NCI-H524 (cell line): ENCODE measurements around the gene VSTM2L.

Source experiments
- DNase-seq, 2 experiments: peaks; one replicate each; lab custom pipeline; 2025; lab: John Stamatoyannopoulos, UW

Gene VSTM2L

DNA sequence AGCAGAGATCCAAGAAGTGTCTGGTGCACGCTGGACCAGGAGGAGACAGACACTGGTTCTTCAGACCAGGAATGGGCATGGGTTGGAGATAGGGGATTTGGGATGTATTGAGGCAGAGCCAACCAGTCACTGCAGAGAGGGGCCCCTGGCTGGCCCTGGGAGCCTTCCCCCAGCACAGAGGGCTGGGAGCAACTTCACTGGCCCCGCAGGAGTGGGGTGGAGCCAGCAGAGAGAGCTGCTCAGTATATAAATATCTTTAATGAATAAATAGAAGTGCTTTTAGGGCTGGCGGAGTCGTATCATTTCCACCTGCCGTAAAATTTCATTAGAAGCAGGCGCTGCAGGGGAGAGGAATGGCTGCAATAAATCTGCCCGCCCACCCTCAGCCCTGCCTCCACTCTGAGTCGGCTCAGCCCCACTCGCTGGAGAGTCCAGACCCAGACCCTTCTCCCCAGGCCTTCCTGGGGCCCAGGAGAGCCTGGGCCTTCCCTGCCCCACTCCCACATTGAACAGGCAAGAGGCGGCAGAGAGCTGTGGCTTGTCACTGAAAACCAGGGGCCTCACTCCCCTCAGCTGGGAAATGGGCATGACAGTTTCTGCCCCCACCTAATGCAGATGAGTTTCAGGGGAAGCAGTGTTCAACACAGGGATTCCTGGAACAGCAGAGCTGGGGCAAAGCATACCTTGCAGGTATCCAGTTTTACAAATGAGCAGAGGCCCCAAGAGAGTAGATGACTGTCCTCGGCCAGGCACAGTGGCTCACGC lies 23.9 kb upstream of the VSTM2L start:
- DNase-seq: no peak

DNA sequence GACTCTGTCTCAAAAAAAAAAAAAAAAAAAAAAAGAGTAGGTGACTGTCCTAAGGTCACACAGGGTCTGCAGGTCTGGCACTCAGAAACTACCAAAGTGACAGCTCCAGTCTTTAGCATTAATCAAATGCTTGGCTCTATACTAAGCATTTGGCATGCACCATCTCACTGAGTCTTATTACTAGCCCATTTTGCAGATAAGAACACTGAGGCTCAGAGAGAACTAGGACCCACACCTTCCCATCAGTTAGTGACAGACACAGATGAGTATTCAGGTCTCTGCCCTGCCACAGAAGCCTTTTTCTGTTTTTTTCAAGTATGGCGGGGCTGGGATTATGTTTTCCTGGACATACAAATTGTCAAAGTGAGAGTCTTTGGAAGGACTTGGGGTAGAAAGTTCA lies 23.1 kb upstream of the VSTM2L start:
- no peak for DNase-seq

DNA sequence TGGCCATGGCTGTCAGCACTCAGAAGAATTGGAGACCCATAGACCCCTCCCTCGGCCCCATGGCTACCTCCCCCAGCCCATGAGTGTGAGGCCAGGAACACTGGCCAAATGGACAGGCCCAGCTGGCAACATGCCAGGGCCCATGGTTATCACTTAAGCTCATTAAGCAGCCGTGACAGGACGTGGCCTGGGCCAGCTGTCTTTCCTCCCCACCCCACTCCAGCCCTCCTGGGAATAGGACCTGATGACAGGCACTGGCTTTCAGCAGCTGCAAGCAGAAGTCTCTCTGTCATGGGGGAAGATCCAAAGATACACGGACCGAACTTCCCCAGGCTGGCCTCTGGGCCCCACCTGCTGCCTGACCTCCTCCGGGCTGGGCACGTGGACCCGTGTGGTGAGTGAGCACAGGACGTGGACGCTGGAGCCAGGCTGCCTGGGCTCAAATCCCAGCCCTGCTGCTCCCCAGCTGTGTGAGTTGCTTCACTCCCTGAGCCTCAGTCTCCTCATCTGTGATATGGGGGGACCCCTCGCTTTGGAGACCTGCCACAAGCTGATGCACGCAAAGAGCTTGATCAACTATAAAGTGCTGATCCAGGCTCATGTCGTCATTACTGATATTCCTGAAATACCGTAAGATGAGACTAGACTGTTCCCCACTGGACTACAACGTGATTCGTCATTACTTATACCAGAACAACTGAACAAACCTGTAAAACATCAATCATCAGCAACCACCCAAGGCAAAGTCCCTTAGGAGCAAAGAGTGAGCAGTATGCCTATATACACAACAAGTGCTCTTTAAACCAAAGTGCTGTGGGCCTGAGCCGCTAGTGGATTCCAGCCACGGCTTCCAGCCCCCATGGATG lies 22.0 kb upstream of the VSTM2L start:
- peak; percentile 92 to 98 for DNase-seq

- DNase-seq: peak in 1 of 2 experiments; percentile 49
These were observed 21.2 kb upstream of the VSTM2L start for GRCh38 chr20:37881601-37882343.

- no peak for DNase-seq
These were observed 19.8 kb upstream of the VSTM2L start for GRCh38 chr20:37882961-37883712.

GRCh38 chr20:37885042-37885441 lies 17.9 kb upstream of the VSTM2L start:
- no peak for DNase-seq

DNA sequence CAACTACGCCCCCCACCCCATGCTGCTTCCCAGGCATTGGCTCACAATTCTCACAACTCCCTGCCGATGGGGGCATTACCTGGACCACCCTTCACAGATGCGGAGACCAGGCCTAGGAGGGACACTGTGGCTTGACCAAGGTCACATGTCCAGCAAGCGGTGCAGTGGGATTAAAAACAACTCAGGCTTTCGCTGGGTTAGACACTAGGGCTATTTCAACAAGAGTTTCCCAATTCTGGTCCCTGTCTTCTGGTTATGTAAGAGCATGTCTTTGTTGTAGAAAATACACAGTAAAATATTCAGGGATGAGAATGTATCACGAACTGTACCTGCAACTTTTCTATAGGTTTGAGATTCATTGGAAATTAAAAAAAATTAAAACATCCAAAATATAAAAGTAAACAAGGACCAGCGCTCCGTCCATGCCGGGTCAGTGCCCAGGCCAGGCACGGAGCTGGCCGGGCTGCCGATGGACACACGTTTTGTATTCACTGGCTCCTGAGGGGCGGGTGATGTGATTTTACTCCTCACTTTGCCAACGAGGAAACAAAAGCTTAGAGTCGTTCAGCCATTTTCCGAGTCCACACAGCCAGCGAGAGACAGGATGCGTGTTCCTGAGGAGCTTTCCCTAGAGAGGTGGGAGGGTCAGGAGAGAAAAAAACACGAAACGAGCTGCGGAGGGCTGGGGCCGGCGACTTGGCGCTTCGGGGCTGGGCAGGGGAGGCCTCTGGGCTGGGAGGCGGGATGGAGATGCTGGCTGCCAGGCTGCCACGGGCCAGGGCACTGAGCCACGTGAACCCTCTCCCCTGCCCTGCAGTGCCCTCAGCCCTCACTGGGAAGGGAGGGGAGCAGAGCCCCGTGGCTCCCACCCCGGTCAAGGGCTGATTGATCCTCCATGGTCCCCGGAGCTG lies 17.1 kb upstream of the VSTM2L start:
- DNase-seq: no peak

GRCh38 chr20:37886851-37887297 lies 16.1 kb upstream of the VSTM2L start:
- no peak for DNase-seq

GRCh38 chr20:37888641-37889040 lies 14.3 kb upstream of the VSTM2L start:
- DNase-seq: no peak

GRCh38 chr20:37890108-37890507 lies 12.8 kb upstream of the VSTM2L start:
- no peak for DNase-seq

GRCh38 chr20:37890643-37891042 lies 12.3 kb upstream of the VSTM2L start:
- peak; percentile 73 to 94 for DNase-seq

GRCh38 chr20:37892001-37892400 lies 10.9 kb upstream of the VSTM2L start:
- DNase-seq: no peak

DNA sequence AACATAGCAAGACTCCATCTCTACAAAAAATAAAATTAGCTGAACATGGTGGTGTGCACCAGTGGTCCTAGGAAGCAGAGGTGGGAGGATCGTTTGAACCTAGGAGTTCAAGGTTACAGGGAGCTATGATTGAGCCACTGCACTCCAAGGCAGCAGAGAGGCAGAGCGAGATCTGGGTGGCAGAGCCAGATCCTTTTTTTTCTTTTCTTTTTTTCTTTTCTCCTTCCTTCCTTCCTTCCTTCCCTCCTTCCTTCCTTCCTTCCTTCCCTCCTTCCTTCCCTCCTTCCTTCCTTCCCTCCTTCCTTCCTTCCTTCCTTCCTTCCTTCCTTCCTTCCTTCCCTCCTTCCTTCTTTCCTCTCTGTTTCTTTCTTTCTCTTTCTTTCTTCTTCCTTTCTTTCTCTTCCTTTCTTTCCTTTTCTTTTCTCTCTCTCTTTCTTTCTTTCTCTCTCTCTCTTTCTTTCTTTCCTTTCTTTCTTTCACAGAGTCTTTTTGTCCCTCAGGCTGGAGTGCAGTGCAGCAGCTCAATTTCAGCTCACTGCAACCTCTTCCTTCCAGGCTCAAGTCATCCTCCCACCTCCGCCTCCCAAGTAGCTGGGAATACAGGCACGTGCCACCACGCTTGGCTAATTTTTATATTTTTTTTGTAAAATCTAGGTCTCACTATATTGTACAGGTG lies 9.2 kb upstream of the VSTM2L start:
- no peak for DNase-seq

DNA sequence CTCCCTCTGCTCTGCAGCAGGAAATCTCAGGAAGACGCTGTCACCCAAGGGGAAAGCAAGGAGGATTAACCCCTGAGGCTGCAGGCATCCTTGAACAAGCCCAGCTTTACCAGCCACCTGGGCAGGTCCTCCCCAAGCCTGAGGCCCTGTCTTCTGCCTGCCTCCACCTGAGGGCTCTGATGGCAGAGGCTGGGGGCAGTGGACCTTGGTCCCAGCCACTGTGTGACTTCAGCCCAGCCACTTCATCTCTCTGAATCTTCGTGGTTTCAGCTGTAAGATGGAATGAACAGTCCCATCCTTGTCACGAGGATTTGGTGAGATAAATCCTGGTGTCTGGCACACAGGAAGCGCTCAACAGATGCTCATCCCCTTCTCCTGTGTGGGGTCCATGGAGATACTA lies 8.5 kb upstream of the VSTM2L start:
- no peak for DNase-seq

DNA sequence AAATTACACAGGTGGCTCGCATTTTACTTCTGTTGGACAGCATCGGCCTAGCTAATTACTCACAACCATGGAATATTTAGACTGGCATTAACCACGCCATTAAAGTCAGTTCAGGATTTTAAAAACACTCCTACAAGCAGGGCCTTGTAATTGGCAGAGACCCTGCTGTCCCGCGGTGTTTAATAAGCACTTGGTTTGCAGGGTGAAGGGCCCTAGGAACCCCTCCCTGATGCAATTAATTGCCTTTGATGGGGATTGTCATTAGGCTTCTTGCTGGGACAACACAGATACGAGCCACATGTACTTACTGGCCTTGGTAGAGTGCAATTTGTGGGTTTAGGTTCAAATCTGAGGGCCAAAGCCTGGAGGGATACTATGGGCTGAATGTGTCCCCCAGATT lies 7.8 kb upstream of the VSTM2L start:
- DNase-seq: peak; percentile 71 to 77

GRCh38 chr20:37896932-37897548 lies 5.9 kb upstream of the VSTM2L start:
- DNase-seq: peak; percentile 21 to 53

DNA sequence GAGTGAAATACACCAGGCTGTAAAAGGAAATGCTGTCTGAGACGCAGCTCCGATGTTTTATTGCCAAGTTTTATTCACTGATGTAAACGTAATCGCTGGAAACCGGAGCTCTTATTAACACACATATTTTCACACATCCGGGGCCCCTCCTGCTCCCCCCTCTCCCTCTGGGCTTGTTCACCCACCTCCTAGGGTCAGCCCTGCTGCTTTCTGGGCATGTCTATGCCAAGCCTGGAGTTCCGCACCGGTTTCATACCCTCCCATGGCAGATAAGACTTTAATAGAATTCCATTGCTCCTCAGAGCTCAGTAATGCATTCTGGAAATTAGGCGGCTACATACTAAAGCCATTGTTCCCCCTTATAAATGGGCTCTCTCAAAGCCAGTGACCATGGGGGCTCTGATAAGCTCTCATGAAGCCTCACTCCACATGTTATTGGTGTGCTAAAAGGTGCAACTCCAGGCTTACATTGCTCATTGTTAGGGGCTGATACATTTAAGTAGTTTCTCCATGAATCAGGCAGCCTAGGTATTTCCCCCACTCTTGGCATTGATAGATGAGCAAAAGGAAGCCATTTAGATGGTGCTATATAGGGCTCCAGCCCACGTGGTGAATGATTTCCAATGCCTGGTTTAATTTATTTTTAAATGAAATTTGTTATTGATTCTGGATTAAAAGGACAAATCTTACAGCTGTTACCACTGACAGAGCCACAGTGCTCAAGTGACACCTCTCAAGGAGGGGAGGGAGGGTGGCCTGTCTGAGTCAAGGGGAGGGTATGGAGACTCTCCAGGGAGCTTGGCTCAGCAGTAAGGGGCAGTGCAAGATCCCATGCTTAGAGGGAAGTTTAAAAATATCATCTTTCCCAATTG lies 4.5 kb upstream of the VSTM2L start:
- DNase-seq: peak in 1 of 2 experiments; percentile 63
